CD8-positive, alpha-beta memory T cell (primary cell): ENCODE data around the gene OR5B12. TPM values are rescaled to one million over a fixed set of nuclear protein-coding genes. Genes with fewer than 3 reads are reported as not detected.

ENCODE experiments used
- CTCF ChIA-PET: fragments of 350-600 bp; sonication (Branson Sonifier 250); formaldehyde crosslinking; loops from one replicate; lab custom pipeline; 2021; ENCODE audit warnings: antibody characterized with exemption; lab: Charles Lee
- POLR2A ChIA-PET: fragments of 350-600 bp; sonication (Branson Sonifier 250); formaldehyde crosslinking; loops from one replicate; lab custom pipeline; 2021; ENCODE audit warnings: antibody characterized with exemption; lab: Charles Lee
- DNase-seq, 5 donors: peaks; one replicate each; pipeline versions ENCODE4 v3.0.0 to v3.0.0-alpha.2; 2020 to 2022; ENCODE audit warnings: mixed read lengths in 1 of 5
- H3K27ac ChIP-seq: one replicate; pipeline ENCODE4 v1.7.0; 2013; ENCODE audit warnings: low read depth, mild to moderate bottlenecking, low read length, moderate library complexity
- H3K27me3 ChIP-seq: 2 replicates; pipeline ENCODE4 v1.7.0; 2013; ENCODE audit warnings: low read length, mild to moderate bottlenecking; ENCODE audit not compliant: insufficient read depth, poor library complexity, severe bottlenecking
- H3K36me3 ChIP-seq: 2 replicates; pipeline ENCODE4 v1.7.0; 2013; ENCODE audit warnings: mild to moderate bottlenecking, low read length, moderate library complexity; ENCODE audit not compliant: insufficient read depth
- H3K4me1 ChIP-seq: 2 replicates; pipeline ENCODE4 v1.7.0; 2013; ENCODE audit warnings: mild to moderate bottlenecking, low read length, moderate library complexity; ENCODE audit not compliant: insufficient read depth
- H3K4me3 ChIP-seq: 2 replicates; pipeline ENCODE4 v1.7.0; 2013; ENCODE audit warnings: mild to moderate bottlenecking, low read length
- H3K9me3 ChIP-seq: 2 replicates; pipeline ENCODE4 v1.7.0; 2013; ENCODE audit warnings: mild to moderate bottlenecking, low read length
- H3K27ac Mint-ChIP-seq, 8 donors: one replicate each; pipeline ENCODE4 v1.8.0; 2020 to 2021; ENCODE audit warnings: mixed read lengths in 8 of 8, mild to moderate bottlenecking in 6 of 8, inconsistent platforms in 3 of 8, moderate library complexity in 3 of 8
- H3K27me3 Mint-ChIP-seq, 2 donors: one replicate each; pipeline ENCODE4 v1.8.0; 2020 to 2021; ENCODE audit warnings: mixed read lengths in 2 of 2, mild to moderate bottlenecking in 1 of 2, moderate library complexity in 1 of 2
- H3K36me3 Mint-ChIP-seq, 3 donors: one replicate each; pipeline ENCODE4 v1.8.0; 2020 to 2021; ENCODE audit warnings: mixed read lengths in 3 of 3, inconsistent platforms in 1 of 3, mild to moderate bottlenecking in 1 of 3
- H3K4me1 Mint-ChIP-seq, 3 donors: one replicate each; pipeline ENCODE4 v1.8.0; 2020 to 2021; ENCODE audit warnings: mixed read lengths in 3 of 3, inconsistent platforms in 1 of 3, mild to moderate bottlenecking in 1 of 3
- H3K4me3 Mint-ChIP-seq, 7 donors: one replicate each; pipeline ENCODE4 v1.8.0; 2020 to 2021; ENCODE audit warnings: mixed read lengths in 7 of 7, mild to moderate bottlenecking in 6 of 7, moderate library complexity in 4 of 7, inconsistent platforms in 2 of 7
- H3K9me3 Mint-ChIP-seq, 5 donors: one replicate each; pipeline ENCODE4 v1.8.0; 2020 to 2022; ENCODE audit warnings: mixed read lengths in 5 of 5, mild to moderate bottlenecking in 3 of 5, moderate library complexity in 2 of 5, inconsistent platforms in 1 of 5
- polyA plus RNA-seq: library from polyadenylated mRNA; unstranded; fragments of 300-500 nt; fragmentation: Illumina TruSeq; gene quantifications from one replicate; pipeline ENCODE4 v1.2.3, GENCODE V29; 2021
- total RNA-seq, 2 experiments: library from RNA; stranded (reverse); gene quantifications; one replicate each; pipeline ENCODE4 v1.2.3, GENCODE V29; 2021

Gene OR5B12
- under 1 TPM in 1 of 2 experiments, not detected in 1; 0.20 TPM for total RNA-seq
- polyA plus RNA-seq = not detected

DNA sequence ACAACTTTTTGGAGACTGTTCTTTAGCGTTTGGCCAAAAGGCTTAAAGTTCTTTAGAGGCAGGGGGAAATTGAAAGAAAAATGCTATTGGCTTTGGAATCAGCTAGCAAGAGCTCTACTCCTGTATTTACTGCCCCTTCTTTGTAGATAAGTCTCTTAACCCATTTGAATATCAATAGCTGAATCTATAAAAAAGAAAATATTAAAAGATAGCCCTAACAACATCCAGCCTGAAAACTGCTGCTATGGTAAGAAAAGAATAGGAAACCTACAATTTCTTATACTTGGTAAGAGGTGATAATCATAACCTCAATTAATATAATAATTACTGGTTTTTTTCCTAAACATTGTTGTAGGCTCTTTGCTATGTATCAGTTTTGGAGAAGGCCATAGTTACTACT, at the start of gene OR5B12:
OR5B12 (minus strand) TSS at position 101 of the 400 bp plus-strand sequence. CDS start 2,085 bp downstream, outside the sequence.
- H3K4me3 Mint-ChIP-seq = no peak within 1 kb of the TSS
- no peak within 1 kb of the TSS for H3K4me3 ChIP-seq
- H3K9me3 Mint-ChIP-seq = peaks cover 0 to 6% (median 2%) of the 10 kb centered on the region in 5 donors
- H3K36me3 ChIP-seq = no peaks in the 10 kb centered on the region
- H3K27me3 ChIP-seq = no peaks in the 10 kb centered on the region
- ChIA-PET POLR2A (no interaction called here), CTCF (no interaction called here)
- no peaks in the 10 kb centered on the region for H3K9me3 ChIP-seq
- H3K4me1 ChIP-seq = no peaks in the 10 kb centered on the region
- no peak within 1 kb of the TSS for H3K27ac ChIP-seq
- no peaks in the 10 kb centered on the region for H3K36me3 Mint-ChIP-seq
- no peaks in the 10 kb centered on the region for H3K4me1 Mint-ChIP-seq
- DNase-seq = no peak
- peaks cover 2 to 7% of the 10 kb centered on the region in 2 donors for H3K27me3 Mint-ChIP-seq
- H3K27ac Mint-ChIP-seq = no peak within 1 kb of the TSS

DNA sequence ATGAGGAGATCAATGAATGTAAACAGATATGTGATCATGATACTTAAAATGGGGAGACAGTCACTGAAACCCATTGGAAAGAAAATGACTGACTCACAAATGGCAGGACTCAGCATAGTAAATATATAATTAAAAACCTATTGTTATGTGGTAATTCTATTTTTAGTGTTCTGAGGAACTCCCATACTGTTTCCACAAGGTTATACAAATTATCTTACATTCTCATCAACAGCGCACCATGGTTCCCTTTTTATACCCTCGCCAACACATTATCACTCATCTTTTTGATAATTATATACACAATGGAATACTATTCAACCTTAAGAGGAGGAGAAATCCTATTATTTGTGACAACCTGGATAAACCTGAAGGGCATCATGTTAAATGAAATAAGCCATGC, 48.8 kb upstream of the OR5B12 start:
- Mint-ChIP-seq H3K4me3 (no peak overlapping the region), H3K4me1 (peaks cover 0 to 7% (median 0%) of the 10 kb centered on the region in 3 donors), H3K36me3 (peaks cover 0 to 1% (median 0%) of the 10 kb centered on the region in 3 donors), H3K9me3 (no peaks in the 10 kb centered on the region), H3K27me3 (no peaks in the 10 kb centered on the region), H3K27ac (no peak overlapping the region)
- Histone ChIP-seq H3K27me3 (no peaks in the 10 kb centered on the region), H3K27ac (no peak overlapping the region), H3K36me3 (no peaks in the 10 kb centered on the region), H3K4me3 (no peak overlapping the region), H3K9me3 (no peaks in the 10 kb centered on the region), H3K4me1 (no peaks in the 10 kb centered on the region)
- ChIA-PET POLR2A (no interaction called here), CTCF (no interaction called here)
- no peak for DNase-seq

DNA sequence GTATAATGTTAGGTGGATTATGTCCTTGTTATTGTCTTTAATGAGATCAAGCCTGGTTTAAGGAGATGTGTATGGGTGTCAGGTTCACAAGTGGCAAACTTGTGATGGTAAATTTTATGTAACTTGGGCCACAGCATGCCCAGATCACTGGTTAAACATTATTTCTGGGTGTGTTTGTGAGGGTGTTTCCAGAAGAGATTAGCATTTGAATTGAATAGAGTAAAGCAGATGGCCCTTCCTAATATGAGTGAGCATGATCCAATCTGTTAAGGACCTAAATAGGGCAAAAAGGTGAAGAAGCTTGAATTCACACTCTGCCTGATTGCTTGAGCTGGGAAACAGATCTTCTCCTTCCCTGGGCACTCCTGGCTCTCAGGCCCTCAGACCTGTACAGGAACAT, 45.1 kb upstream of the OR5B12 start:
- Histone ChIP-seq H3K27me3 (no peaks in the 10 kb centered on the region), H3K4me3 (no peak overlapping the region), H3K4me1 (no peaks in the 10 kb centered on the region), H3K27ac (no peak overlapping the region), H3K36me3 (no peaks in the 10 kb centered on the region), H3K9me3 (no peaks in the 10 kb centered on the region)
- H3K36me3 Mint-ChIP-seq = no peaks in the 10 kb centered on the region
- no peaks in the 10 kb centered on the region for H3K4me1 Mint-ChIP-seq
- no peak for DNase-seq
- CTCF ChIA-PET = no interaction called here
- H3K4me3 Mint-ChIP-seq = no peak overlapping the region
- POLR2A ChIA-PET = no interaction called here
- H3K27me3 Mint-ChIP-seq = peaks cover 0 to 5% of the 10 kb centered on the region in 2 donors
- no peaks in the 10 kb centered on the region for H3K9me3 Mint-ChIP-seq
- peak overlapping the region in 1 of 8 donors; percentile 4 for H3K27ac Mint-ChIP-seq

DNA sequence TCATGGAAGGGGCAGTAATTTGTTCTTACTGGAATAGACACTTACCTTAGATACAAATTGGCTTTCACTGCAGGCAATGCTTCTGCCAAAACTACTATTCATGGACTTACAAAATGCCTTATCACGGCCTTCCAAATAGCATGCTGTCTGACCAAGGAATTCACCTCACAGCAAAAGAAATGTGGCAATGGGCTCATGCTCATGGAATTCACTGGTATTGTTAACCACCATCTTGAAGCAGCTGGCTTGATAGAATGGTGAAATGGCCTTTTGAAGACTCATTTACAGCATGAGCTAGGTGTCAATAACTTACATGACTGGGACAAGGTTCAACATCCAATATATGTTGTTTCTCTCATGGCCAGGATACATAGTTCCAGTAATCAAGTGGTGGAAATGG, 43.9 kb upstream of the OR5B12 start:
- H3K36me3 Mint-ChIP-seq = no peaks in the 10 kb centered on the region
- H3K27ac Mint-ChIP-seq = no peak overlapping the region
- H3K4me3 ChIP-seq = no peak overlapping the region
- no peak for DNase-seq
- ChIA-PET CTCF (no interaction called here), POLR2A (no interaction called here)
- no peaks in the 10 kb centered on the region for H3K9me3 Mint-ChIP-seq
- no peaks in the 10 kb centered on the region for H3K4me1 Mint-ChIP-seq
- H3K27ac ChIP-seq = no peak overlapping the region
- no peak overlapping the region for H3K4me3 Mint-ChIP-seq
- no peaks in the 10 kb centered on the region for H3K4me1 ChIP-seq
- H3K36me3 ChIP-seq = no peaks in the 10 kb centered on the region
- H3K27me3 Mint-ChIP-seq = peaks cover 0 to 5% of the 10 kb centered on the region in 2 donors
- no peaks in the 10 kb centered on the region for H3K27me3 ChIP-seq
- H3K9me3 ChIP-seq = no peaks in the 10 kb centered on the region

DNA sequence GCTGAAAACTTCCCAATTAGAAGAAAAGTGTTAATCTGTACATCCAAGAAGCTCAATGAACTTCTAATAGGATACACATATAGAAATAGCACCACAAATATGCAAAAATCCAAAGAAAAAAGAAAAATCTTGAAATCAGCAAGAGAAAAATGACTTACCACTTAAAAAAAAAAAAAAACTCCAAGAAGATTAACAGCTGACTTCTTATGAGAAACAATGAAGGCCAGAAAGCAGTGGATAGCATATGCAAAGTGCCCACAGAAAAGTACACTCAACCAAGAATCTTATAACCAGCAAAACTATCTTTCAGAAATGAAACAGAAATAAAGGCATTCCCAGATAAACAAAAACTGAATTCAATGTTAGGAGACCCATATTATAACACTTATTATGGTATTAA, 29.9 kb upstream of the OR5B12 start:
- CTCF ChIA-PET = no interaction called here
- Mint-ChIP-seq H3K27me3 (peaks cover 12 to 20% of the 10 kb centered on the region in 2 donors), H3K4me3 (no peak overlapping the region)

DNA sequence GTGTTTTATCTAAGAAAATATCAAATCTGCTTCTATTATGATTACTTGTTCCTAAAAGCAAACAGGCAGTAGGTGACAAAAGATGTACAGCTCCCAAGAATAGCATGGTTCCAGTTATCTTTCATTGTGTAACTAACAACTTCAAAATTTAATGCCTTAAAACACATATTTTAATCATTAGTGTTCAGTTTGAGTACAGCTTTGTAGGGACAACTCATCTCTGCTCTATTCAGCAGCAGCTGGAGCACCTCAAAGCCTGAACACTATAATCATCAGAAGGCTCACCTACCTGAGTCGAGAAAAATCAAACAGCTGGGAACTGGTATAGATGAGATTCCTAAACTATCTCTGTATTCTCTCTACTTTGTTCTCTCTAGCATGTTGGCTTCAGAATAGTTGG, 24.3 kb upstream of the OR5B12 start:
- no peaks in the 10 kb centered on the region for H3K27me3 ChIP-seq
- ChIA-PET CTCF (no interaction called here), POLR2A (no interaction called here)
- peaks cover 4 to 5% of the 10 kb centered on the region in 2 donors for H3K27me3 Mint-ChIP-seq
- no peak for DNase-seq
- H3K9me3 Mint-ChIP-seq = peaks cover 7 to 17% (median 10%) of the 10 kb centered on the region in 5 donors
- no peaks in the 10 kb centered on the region for H3K4me1 ChIP-seq
- H3K9me3 ChIP-seq = peaks cover 6% of the 10 kb centered on the region
- H3K36me3 ChIP-seq = no peaks in the 10 kb centered on the region
- no peak overlapping the region for H3K27ac ChIP-seq
- peaks cover 0 to 5% (median 0%) of the 10 kb centered on the region in 3 donors for H3K36me3 Mint-ChIP-seq
- no peak overlapping the region for H3K4me3 Mint-ChIP-seq
- H3K27ac Mint-ChIP-seq = no peak overlapping the region
- H3K4me3 ChIP-seq = no peak overlapping the region
- no peaks in the 10 kb centered on the region for H3K4me1 Mint-ChIP-seq

More for the DNA sequence above, 29.9 kb upstream of the OR5B12 start:
- Mint-ChIP-seq H3K36me3 (peaks cover 0 to 33% (median 2%) of the 10 kb centered on the region in 3 donors), H3K27ac (no peak overlapping the region), H3K4me1 (no peaks in the 10 kb centered on the region), H3K9me3 (peaks cover 26 to 44% (median 40%) of the 10 kb centered on the region in 5 donors)
- Histone ChIP-seq H3K27me3 (no peaks in the 10 kb centered on the region), H3K36me3 (no peaks in the 10 kb centered on the region), H3K27ac (no peak overlapping the region), H3K4me3 (no peak overlapping the region), H3K9me3 (peaks cover 12% of the 10 kb centered on the region), H3K4me1 (no peaks in the 10 kb centered on the region)
- DNase-seq = no peak
- POLR2A ChIA-PET = no interaction called here

DNA sequence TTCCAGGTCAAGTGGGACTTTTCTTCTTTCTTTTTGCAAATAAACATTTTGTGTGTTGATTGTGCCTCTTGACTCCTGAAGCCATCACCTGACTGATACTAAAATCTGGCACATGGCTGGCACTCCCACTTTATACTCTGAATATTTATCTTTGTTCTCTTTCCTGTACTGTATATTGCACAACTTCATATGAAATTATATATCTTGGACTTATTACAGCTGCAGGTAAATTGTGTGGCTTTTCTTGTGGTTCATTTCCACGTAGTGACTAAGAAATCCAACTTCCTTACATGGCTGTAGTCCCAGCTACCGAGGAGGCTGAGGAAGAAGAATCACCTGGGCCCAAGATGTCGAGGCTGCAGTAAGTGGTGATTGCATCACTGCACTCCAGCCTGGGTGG, 23.7 kb upstream of the OR5B12 start:
- no peak for DNase-seq

DNA sequence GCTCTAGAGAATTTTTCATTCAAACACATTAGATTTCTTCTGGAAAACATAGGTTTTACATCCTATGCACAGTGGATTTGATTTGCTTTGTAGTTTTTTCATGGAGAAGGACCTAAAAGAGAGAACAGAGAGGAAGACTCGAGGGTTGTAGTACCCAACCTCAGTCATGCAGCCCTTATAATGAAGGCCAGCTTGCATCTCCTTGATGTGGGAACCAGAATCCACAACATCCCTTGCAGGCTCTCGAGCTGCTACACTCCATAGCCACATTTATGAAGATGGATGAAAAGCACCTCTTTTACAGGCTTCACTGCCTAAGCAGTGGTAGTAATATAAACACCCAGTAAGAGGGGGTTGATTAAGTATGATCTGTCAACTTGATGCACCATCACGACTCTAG, 9.5 kb upstream of the OR5B12 start:
- Histone ChIP-seq H3K36me3 (no peaks in the 10 kb centered on the region), H3K27ac (no peak overlapping the region), H3K9me3 (no peaks in the 10 kb centered on the region), H3K4me3 (no peak overlapping the region), H3K27me3 (no peaks in the 10 kb centered on the region), H3K4me1 (no peaks in the 10 kb centered on the region)
- DNase-seq = no peak
- ChIA-PET POLR2A (no interaction called here), CTCF (no interaction called here)
- peaks cover 0 to 7% of the 10 kb centered on the region in 2 donors for H3K27me3 Mint-ChIP-seq
- no peaks in the 10 kb centered on the region for H3K36me3 Mint-ChIP-seq
- peaks cover 0 to 5% (median 0%) of the 10 kb centered on the region in 3 donors for H3K4me1 Mint-ChIP-seq
- no peak overlapping the region for H3K4me3 Mint-ChIP-seq
- H3K27ac Mint-ChIP-seq = no peak overlapping the region
- peaks cover 0 to 6% (median 0%) of the 10 kb centered on the region in 5 donors for H3K9me3 Mint-ChIP-seq

More for the DNA sequence above, 23.7 kb upstream of the OR5B12 start:
- ChIA-PET POLR2A (no interaction called here), CTCF (no interaction called here)
- Mint-ChIP-seq H3K27me3 (peaks cover 4 to 5% of the 10 kb centered on the region in 2 donors), H3K36me3 (peaks cover 0 to 5% (median 0%) of the 10 kb centered on the region in 3 donors), H3K27ac (no peak overlapping the region), H3K4me1 (no peaks in the 10 kb centered on the region), H3K9me3 (peaks cover 6 to 13% (median 8%) of the 10 kb centered on the region in 5 donors), H3K4me3 (no peak overlapping the region)
- Histone ChIP-seq H3K9me3 (peaks cover 3% of the 10 kb centered on the region), H3K36me3 (no peaks in the 10 kb centered on the region), H3K4me3 (no peak overlapping the region), H3K27ac (no peak overlapping the region), H3K27me3 (no peaks in the 10 kb centered on the region), H3K4me1 (no peaks in the 10 kb centered on the region)
